Neuronal stem cell (in vitro differentiated cells): ENCODE results near the gene DHRS2.

Experiments
- DNase-seq: peaks from one replicate; pipeline ENCODE4 v3.0.0-alpha.2; 2013; ENCODE audit warnings: low spot score
- H2AFZ ChIP-seq: one replicate; pipeline ENCODE4 v1.6.1; 2013; ENCODE audit warnings: mild to moderate bottlenecking, low read length, inconsistent platforms
- H2AK5ac ChIP-seq: 2 replicates; pipeline ENCODE4 v1.6.1; 2013; ENCODE audit warnings: low read depth, mild to moderate bottlenecking, inconsistent platforms, low read length, moderate library complexity, mixed read lengths
- H2BK120ac ChIP-seq: 2 replicates; pipeline ENCODE4 v1.6.1; 2013; ENCODE audit warnings: low read depth, mild to moderate bottlenecking, inconsistent platforms, low read length, moderate library complexity, mixed read lengths
- H2BK12ac ChIP-seq: one replicate; pipeline ENCODE4 v1.6.1; 2013; ENCODE audit warnings: low read length, inconsistent platforms
- H2BK15ac ChIP-seq: 2 replicates; pipeline ENCODE4 v1.6.1; 2013; ENCODE audit warnings: mild to moderate bottlenecking, low read length, inconsistent platforms, mixed read lengths
- H2BK5ac ChIP-seq: one replicate; pipeline ENCODE4 v1.6.1; 2013; ENCODE audit warnings: inconsistent platforms, mild to moderate bottlenecking, low read length, moderate library complexity
- H3K14ac ChIP-seq: one replicate; pipeline ENCODE4 v1.6.1; 2013; ENCODE audit warnings: low read length, inconsistent platforms
- H3K18ac ChIP-seq: 2 replicates; pipeline ENCODE4 v1.6.1; 2013; ENCODE audit warnings: low read length, inconsistent platforms
- H3K23ac ChIP-seq: 2 replicates; pipeline ENCODE4 v1.6.1; 2013; ENCODE audit warnings: low read depth, mild to moderate bottlenecking, mixed read lengths, low read length, inconsistent platforms; ENCODE audit not compliant: poor library complexity
- H3K27ac ChIP-seq: replicated peaks from 3 replicates; pipeline ENCODE4 v1.5.1; 2013; ENCODE audit warnings: low read length, inconsistent platforms
- H3K27me3 ChIP-seq, 3 experiments: 2 replicates each; pipeline ENCODE4 v1.6.1; 2013; ENCODE audit warnings: low read length in 3 of 3, mild to moderate bottlenecking in 2 of 3, inconsistent platforms in 1 of 3, low read depth in 1 of 3, mixed read lengths in 1 of 3, moderate library complexity in 1 of 3; ENCODE audit not compliant: control insufficient read depth in 3 of 3, insufficient read depth in 3 of 3
- H3K36me3 ChIP-seq, 2 donors: replicated peaks in 1 of 2; 2 replicates each; pipeline ENCODE4 v1.6.1; 2013; ENCODE audit warnings: low read length in 2 of 2; ENCODE audit not compliant: control insufficient read depth in 2 of 2, insufficient read depth in 2 of 2
- H3K4ac ChIP-seq: 2 replicates; pipeline ENCODE4 v1.6.1; 2013; ENCODE audit warnings: inconsistent platforms, mild to moderate bottlenecking, low read length, moderate library complexity
- H3K4me1 ChIP-seq, 2 donors: 1 replicate in 1 of 2; 2 replicates in 1 of 2; pipeline ENCODE4 v1.6.1; 2013; ENCODE audit warnings: low read length in 2 of 2, low read depth in 1 of 2; ENCODE audit not compliant: control insufficient read depth in 2 of 2, insufficient read depth in 1 of 2
- H3K4me2 ChIP-seq: one replicate; pipeline ENCODE4 v1.6.1; 2013; ENCODE audit warnings: mild to moderate bottlenecking, low read length, inconsistent platforms; ENCODE audit not compliant: insufficient read depth, poor library complexity, severe bottlenecking
- H3K4me3 ChIP-seq, 2 donors: 2 replicates each; pipeline ENCODE4 v1.5.1; 2013; ENCODE audit warnings: low read length in 2 of 2, mild to moderate bottlenecking in 2 of 2, inconsistent platforms in 1 of 2, moderate library complexity in 1 of 2
- H3K79me1 ChIP-seq: one replicate; pipeline ENCODE4 v1.6.1; 2013; ENCODE audit warnings: low read depth, mild to moderate bottlenecking, inconsistent platforms, low read length, moderate library complexity
- H3K9ac ChIP-seq: one replicate; pipeline ENCODE4 v1.6.1; 2013; ENCODE audit warnings: mild to moderate bottlenecking, low read depth, low read length, inconsistent platforms; ENCODE audit not compliant: poor library complexity
- H3K9me3 ChIP-seq, 2 donors: replicated peaks in 1 of 2; 2 replicates each; pipeline versions ENCODE3 to v1.6.1; 2013; ENCODE audit warnings: low read length in 2 of 2, mild to moderate bottlenecking in 2 of 2, inconsistent platforms in 1 of 2, low read depth in 1 of 2, mixed read lengths in 1 of 2, moderate library complexity in 1 of 2; ENCODE audit not compliant: control insufficient read depth in 2 of 2, insufficient read depth in 1 of 2
- H4K8ac ChIP-seq: one replicate; pipeline ENCODE4 v1.6.1; 2013; ENCODE audit warnings: low read depth, mild to moderate bottlenecking, inconsistent platforms, low read length, moderate library complexity
- H4K91ac ChIP-seq: one replicate; pipeline ENCODE4 v1.6.1; 2013; ENCODE audit warnings: low read length, low read depth, mild to moderate bottlenecking, inconsistent platforms; ENCODE audit not compliant: poor library complexity
- WGBS, 2 donors: extraction: QIAGEN DNeasy Blood & Tissue Kit; methylation state at CpG; one replicate each; pipeline ENCODE4 v1.1.7; 2013; ENCODE audit warnings: missing lambda C conversion rate in 2 of 2, mixed read lengths in 1 of 2; ENCODE audit not compliant: insufficient read length in 2 of 2, insufficient replicate concordance in 1 of 2; ENCODE audit errors: extremely low coverage in 2 of 2; 5-methylcytosine and 5-hydroxymethylcytosine counted together

DHRS2 gene

GRCh38 chr14:23638414-23639047 lies 2.4 kb downstream of the DHRS2 start:
- H3K4me1 ChIP-seq = peaks cover 0 to 3% of the 10 kb centered on the region in 2 donors
- no peak overlapping the region for H2BK5ac ChIP-seq
- no peak overlapping the region for H3K4me2 ChIP-seq
- H4K8ac ChIP-seq = no peak overlapping the region
- H3K79me1 ChIP-seq = no peaks in the 10 kb centered on the region
- H3K9ac ChIP-seq = no peak overlapping the region
- no peak overlapping the region for H4K91ac ChIP-seq
- H2AK5ac ChIP-seq = no peak overlapping the region
- DNase-seq = no peak
- H3K23ac ChIP-seq = no peak overlapping the region
- H3K18ac ChIP-seq = no peak overlapping the region
- no peaks in the 10 kb centered on the region for H3K9me3 ChIP-seq
- no peak overlapping the region for H3K4me3 ChIP-seq
- no peaks in the 10 kb centered on the region for H3K36me3 ChIP-seq
- H2BK12ac ChIP-seq = no peak overlapping the region
- no peak overlapping the region for H3K4ac ChIP-seq
- H2BK15ac ChIP-seq = no peak overlapping the region
- H2AFZ ChIP-seq = no peak overlapping the region
- no peak overlapping the region for H3K14ac ChIP-seq
- peaks cover 0 to 2% (median 0%) of the 10 kb centered on the region in 3 experiments for H3K27me3 ChIP-seq
- no CpG with 5 or more reads among the region's 8 CpGs for WGBS, 2 donors
- no peak overlapping the region for H2BK120ac ChIP-seq
- H3K27ac ChIP-seq = no peak overlapping the region

- Histone ChIP-seq H3K4me3 (no peak overlapping the region), H2AFZ (no peak overlapping the region), H2AK5ac (no peak overlapping the region), H2BK5ac (no peak overlapping the region), H3K27ac (no peak overlapping the region), H4K91ac (no peak overlapping the region), H3K14ac (peak overlapping the region; percentile 2), H2BK15ac (no peak overlapping the region), H3K9me3 (no peaks in the 10 kb centered on the region), H3K4ac (no peak overlapping the region), H3K23ac (no peak overlapping the region), H2BK12ac (no peak overlapping the region), H2BK120ac (no peak overlapping the region), H3K9ac (no peak overlapping the region), H4K8ac (no peak overlapping the region), H3K4me2 (no peak overlapping the region), H3K79me1 (no peaks in the 10 kb centered on the region), H3K18ac (no peak overlapping the region), H3K27me3 (no peaks in the 10 kb centered on the region), H3K36me3 (no peaks in the 10 kb centered on the region), H3K4me1 (peaks cover 0 to 3% of the 10 kb centered on the region in 2 donors)
- no CpG with 5 or more reads among the region's 21 CpGs for WGBS, 2 donors
- DNase-seq = no peak
These were observed 3.1 kb downstream of the DHRS2 start for GRCh38 chr14:23639048-23639890.

- Histone ChIP-seq H3K23ac (no peak overlapping the region), H2BK120ac (no peak overlapping the region), H3K4me1 (peaks cover 0 to 3% of the 10 kb centered on the region in 2 donors), H2AK5ac (no peak overlapping the region), H3K27ac (no peak overlapping the region), H4K91ac (no peak overlapping the region), H4K8ac (no peak overlapping the region), H3K9me3 (no peaks in the 10 kb centered on the region), H2BK12ac (no peak overlapping the region), H2AFZ (no peak overlapping the region), H3K36me3 (no peaks in the 10 kb centered on the region), H3K27me3 (no peaks in the 10 kb centered on the region), H2BK5ac (no peak overlapping the region), H3K14ac (peak overlapping the region; percentile 2), H3K18ac (no peak overlapping the region), H3K9ac (no peak overlapping the region), H2BK15ac (no peak overlapping the region), H3K4me3 (no peak overlapping the region), H3K4me2 (no peak overlapping the region), H3K79me1 (no peaks in the 10 kb centered on the region), H3K4ac (no peak overlapping the region)
- no peak for DNase-seq
- no CpG with 5 or more reads among the region's 8 CpGs for WGBS, 2 donors
These were observed 3.8 kb downstream of the DHRS2 start for GRCh38 chr14:23639891-23640523.
